ENCODE measurements around the gene XIAP.

The XIAP gene

DNA sequence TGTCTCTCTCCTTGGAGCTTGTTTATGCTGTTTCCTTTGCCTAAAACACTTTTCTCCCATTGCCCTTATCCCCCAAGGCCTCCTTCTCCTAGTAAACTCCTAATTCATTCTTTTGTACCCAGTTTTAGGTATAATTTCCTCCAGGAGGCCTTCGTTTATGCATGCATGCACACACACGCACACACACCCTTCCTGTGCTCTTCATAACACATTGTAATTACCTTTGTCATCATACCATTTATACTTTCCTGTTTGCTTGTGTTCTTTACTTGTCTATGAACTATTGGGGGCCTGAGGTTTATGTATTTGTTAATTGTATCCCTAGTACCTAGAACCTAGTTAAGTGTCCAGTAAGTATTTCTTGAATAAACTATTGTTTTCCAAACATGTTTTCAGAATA is 45.5 kb downstream of the XIAP start:
- DNase-seq (ENCODE audit: low read depth in 1 of 2, low spot score in 1 of 2), result no peak
- H3K27ac ChIP-seq (replicated peaks), result no peak overlapping the region
- TF ChIP-seq POLR2AphosphoS5 (IDR thresholded peaks at IDR 0.05; ENCODE audit: low read depth) (no peak), GABPA (IDR thresholded peaks at IDR 0.05; ENCODE audit: low read depth) (no peak), SPI1 (IDR thresholded peaks at IDR 0.05; ENCODE audit: borderline replicate concordance, low read depth) (no peak)
- TF ChIP-seq, protein P1, sequence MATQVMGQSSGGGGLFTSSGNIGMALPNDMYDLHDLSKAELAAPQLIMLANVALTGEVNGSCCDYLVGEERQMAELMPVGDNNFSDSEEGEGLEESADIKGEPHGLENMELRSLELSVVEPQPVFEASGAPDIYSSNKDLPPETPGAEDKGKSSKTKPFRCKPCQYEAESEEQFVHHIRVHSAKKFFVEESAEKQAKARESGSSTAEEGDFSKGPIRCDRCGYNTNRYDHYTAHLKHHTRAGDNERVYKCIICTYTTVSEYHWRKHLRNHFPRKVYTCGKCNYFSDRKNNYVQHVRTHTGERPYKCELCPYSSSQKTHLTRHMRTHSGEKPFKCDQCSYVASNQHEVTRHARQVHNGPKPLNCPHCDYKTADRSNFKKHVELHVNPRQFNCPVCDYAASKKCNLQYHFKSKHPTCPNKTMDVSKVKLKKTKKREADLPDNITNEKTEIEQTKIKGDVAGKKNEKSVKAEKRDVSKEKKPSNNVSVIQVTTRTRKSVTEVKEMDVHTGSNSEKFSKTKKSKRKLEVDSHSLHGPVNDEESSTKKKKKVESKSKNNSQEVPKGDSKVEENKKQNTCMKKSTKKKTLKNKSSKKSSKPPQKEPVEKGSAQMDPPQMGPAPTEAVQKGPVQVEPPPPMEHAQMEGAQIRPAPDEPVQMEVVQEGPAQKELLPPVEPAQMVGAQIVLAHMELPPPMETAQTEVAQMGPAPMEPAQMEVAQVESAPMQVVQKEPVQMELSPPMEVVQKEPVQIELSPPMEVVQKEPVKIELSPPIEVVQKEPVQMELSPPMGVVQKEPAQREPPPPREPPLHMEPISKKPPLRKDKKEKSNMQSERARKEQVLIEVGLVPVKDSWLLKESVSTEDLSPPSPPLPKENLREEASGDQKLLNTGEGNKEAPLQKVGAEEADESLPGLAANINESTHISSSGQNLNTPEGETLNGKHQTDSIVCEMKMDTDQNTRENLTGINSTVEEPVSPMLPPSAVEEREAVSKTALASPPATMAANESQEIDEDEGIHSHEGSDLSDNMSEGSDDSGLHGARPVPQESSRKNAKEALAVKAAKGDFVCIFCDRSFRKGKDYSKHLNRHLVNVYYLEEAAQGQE (IDR thresholded peaks at IDR 0.05; ENCODE audit: insufficient replicate concordance, low read depth), result no peak
- TF ChIP-seq, protein P2, sequence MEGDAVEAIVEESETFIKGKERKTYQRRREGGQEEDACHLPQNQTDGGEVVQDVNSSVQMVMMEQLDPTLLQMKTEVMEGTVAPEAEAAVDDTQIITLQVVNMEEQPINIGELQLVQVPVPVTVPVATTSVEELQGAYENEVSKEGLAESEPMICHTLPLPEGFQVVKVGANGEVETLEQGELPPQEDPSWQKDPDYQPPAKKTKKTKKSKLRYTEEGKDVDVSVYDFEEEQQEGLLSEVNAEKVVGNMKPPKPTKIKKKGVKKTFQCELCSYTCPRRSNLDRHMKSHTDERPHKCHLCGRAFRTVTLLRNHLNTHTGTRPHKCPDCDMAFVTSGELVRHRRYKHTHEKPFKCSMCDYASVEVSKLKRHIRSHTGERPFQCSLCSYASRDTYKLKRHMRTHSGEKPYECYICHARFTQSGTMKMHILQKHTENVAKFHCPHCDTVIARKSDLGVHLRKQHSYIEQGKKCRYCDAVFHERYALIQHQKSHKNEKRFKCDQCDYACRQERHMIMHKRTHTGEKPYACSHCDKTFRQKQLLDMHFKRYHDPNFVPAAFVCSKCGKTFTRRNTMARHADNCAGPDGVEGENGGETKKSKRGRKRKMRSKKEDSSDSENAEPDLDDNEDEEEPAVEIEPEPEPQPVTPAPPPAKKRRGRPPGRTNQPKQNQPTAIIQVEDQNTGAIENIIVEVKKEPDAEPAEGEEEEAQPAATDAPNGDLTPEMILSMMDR (IDR thresholded peaks at IDR 0.05; ENCODE audit: insufficient read depth, low read length), result no peak
- H3K4me3 ChIP-seq (replicated peaks; ENCODE audit: insufficient read depth, low read length), result no peak overlapping the region
- no peaks in the 10 kb centered on the region for H3K27me3 ChIP-seq (ENCODE audit: insufficient read depth, poor library complexity, severe bottlenecking)

DNA sequence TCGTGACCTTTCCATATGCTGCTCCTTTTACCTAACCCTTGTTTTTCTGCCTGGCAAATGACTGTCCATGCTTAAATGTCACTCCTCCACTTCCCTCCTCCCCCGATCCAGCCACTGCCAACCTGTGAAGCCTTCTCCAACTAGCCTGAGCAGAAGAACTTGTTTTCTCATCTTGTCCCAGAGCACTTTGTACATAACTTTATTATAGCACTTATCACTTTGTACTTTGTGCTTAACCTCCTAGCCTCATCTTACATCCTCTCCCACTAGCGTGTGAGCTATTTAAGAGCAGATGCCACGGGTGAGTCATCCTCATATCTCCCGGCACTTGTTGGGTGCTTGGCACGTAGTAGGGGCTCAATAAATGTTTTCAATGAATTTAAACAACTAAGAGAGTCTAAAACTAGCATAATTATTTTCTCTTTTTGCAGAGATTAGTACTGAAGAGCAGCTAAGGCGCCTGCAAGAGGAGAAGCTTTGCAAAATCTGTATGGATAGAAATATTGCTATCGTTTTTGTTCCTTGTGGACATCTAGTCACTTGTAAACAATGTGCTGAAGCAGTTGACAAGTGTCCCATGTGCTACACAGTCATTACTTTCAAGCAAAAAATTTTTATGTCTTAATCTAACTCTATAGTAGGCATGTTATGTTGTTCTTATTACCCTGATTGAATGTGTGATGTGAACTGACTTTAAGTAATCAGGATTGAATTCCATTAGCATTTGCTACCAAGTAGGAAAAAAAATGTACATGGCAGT is 46.9 kb downstream of the XIAP start:
- DNase-seq (ENCODE audit: low read depth in 1 of 2, low spot score in 1 of 2), result no peak
- no peak overlapping the region for H3K4me3 ChIP-seq (replicated peaks; ENCODE audit: insufficient read depth, low read length)
- TF ChIP-seq POLR2AphosphoS5 (IDR thresholded peaks at IDR 0.05; ENCODE audit: low read depth), result no peak
- no peak for TF ChIP-seq GABPA (IDR thresholded peaks at IDR 0.05; ENCODE audit: low read depth)
- TF ChIP-seq, protein P1 (IDR thresholded peaks at IDR 0.05; ENCODE audit: insufficient replicate concordance, low read depth), result no peak
- TF ChIP-seq, protein P2 (IDR thresholded peaks at IDR 0.05; ENCODE audit: insufficient read depth, low read length), result no peak
- no peak for TF ChIP-seq SPI1 (IDR thresholded peaks at IDR 0.05; ENCODE audit: borderline replicate concordance, low read depth)
- no peak overlapping the region for H3K27ac ChIP-seq (replicated peaks)
- H3K27me3 ChIP-seq (ENCODE audit: insufficient read depth, poor library complexity, severe bottlenecking), result no peaks in the 10 kb centered on the region

DNA sequence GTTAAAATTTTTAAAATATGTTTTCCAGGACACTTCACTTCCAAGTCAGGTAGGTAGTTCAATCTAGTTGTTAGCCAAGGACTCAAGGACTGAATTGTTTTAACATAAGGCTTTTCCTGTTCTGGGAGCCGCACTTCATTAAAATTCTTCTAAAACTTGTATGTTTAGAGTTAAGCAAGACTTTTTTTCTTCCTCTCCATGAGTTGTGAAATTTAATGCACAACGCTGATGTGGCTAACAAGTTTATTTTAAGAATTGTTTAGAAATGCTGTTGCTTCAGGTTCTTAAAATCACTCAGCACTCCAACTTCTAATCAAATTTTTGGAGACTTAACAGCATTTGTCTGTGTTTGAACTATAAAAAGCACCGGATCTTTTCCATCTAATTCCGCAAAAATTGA is 49.7 kb downstream of the XIAP start:
- TF ChIP-seq SPI1 (IDR thresholded peaks at IDR 0.05; ENCODE audit: borderline replicate concordance, low read depth), result no peak
- no peak for TF ChIP-seq GABPA (IDR thresholded peaks at IDR 0.05; ENCODE audit: low read depth)
- TF ChIP-seq, protein P1 (IDR thresholded peaks at IDR 0.05; ENCODE audit: insufficient replicate concordance, low read depth), result no peak
- no peak for TF ChIP-seq POLR2AphosphoS5 (IDR thresholded peaks at IDR 0.05; ENCODE audit: low read depth)
- TF ChIP-seq, protein P2 (IDR thresholded peaks at IDR 0.05; ENCODE audit: insufficient read depth, low read length), result no peak
- peak; percentile 12 to 25 for DNase-seq (ENCODE audit: low read depth in 1 of 2, low spot score in 1 of 2)

More for the DNA sequence above, 49.7 kb downstream of the XIAP start:
- Histone ChIP-seq H3K27me3 (ENCODE audit: insufficient read depth, poor library complexity, severe bottlenecking) (no peaks in the 10 kb centered on the region), H3K4me3 (replicated peaks; ENCODE audit: insufficient read depth, low read length) (no peak overlapping the region), H3K27ac (replicated peaks) (no peak overlapping the region; the same call in 1 of the 2 replicates)
